CD8-positive, alpha-beta memory T cell (primary cell): Measurements from ENCODE around the gene PRELP. TPM values are rescaled to one million over a fixed set of nuclear protein-coding genes. Genes with fewer than 3 reads are reported as not detected.

Experiments used
- CTCF ChIA-PET: fragments of 350-600 bp; sonication (Branson Sonifier 250); formaldehyde crosslinking; loops from one replicate; lab custom pipeline; 2021; ENCODE audit warnings: antibody characterized with exemption; lab: Charles Lee
- POLR2A ChIA-PET: fragments of 350-600 bp; sonication (Branson Sonifier 250); formaldehyde crosslinking; loops from one replicate; lab custom pipeline; 2021; ENCODE audit warnings: antibody characterized with exemption; lab: Charles Lee
- DNase-seq, 5 donors: peaks; one replicate each; pipeline versions ENCODE4 v3.0.0 to v3.0.0-alpha.2; 2020 to 2022; ENCODE audit warnings: mixed read lengths in 1 of 5
- H3K27ac ChIP-seq: one replicate; pipeline ENCODE4 v1.7.0; 2013; ENCODE audit warnings: low read depth, mild to moderate bottlenecking, low read length, moderate library complexity
- H3K27me3 ChIP-seq: 2 replicates; pipeline ENCODE4 v1.7.0; 2013; ENCODE audit warnings: low read length, mild to moderate bottlenecking; ENCODE audit not compliant: insufficient read depth, poor library complexity, severe bottlenecking
- H3K36me3 ChIP-seq: 2 replicates; pipeline ENCODE4 v1.7.0; 2013; ENCODE audit warnings: mild to moderate bottlenecking, low read length, moderate library complexity; ENCODE audit not compliant: insufficient read depth
- H3K4me1 ChIP-seq: 2 replicates; pipeline ENCODE4 v1.7.0; 2013; ENCODE audit warnings: mild to moderate bottlenecking, low read length, moderate library complexity; ENCODE audit not compliant: insufficient read depth
- H3K4me3 ChIP-seq: 2 replicates; pipeline ENCODE4 v1.7.0; 2013; ENCODE audit warnings: mild to moderate bottlenecking, low read length
- H3K9me3 ChIP-seq: 2 replicates; pipeline ENCODE4 v1.7.0; 2013; ENCODE audit warnings: mild to moderate bottlenecking, low read length
- H3K27ac Mint-ChIP-seq, 8 donors: one replicate each; pipeline ENCODE4 v1.8.0; 2020 to 2021; ENCODE audit warnings: mixed read lengths in 8 of 8, mild to moderate bottlenecking in 6 of 8, inconsistent platforms in 3 of 8, moderate library complexity in 3 of 8
- H3K27me3 Mint-ChIP-seq, 2 donors: one replicate each; pipeline ENCODE4 v1.8.0; 2020 to 2021; ENCODE audit warnings: mixed read lengths in 2 of 2, mild to moderate bottlenecking in 1 of 2, moderate library complexity in 1 of 2
- H3K36me3 Mint-ChIP-seq, 3 donors: one replicate each; pipeline ENCODE4 v1.8.0; 2020 to 2021; ENCODE audit warnings: mixed read lengths in 3 of 3, inconsistent platforms in 1 of 3, mild to moderate bottlenecking in 1 of 3
- H3K4me1 Mint-ChIP-seq, 3 donors: one replicate each; pipeline ENCODE4 v1.8.0; 2020 to 2021; ENCODE audit warnings: mixed read lengths in 3 of 3, inconsistent platforms in 1 of 3, mild to moderate bottlenecking in 1 of 3
- H3K4me3 Mint-ChIP-seq, 7 donors: one replicate each; pipeline ENCODE4 v1.8.0; 2020 to 2021; ENCODE audit warnings: mixed read lengths in 7 of 7, mild to moderate bottlenecking in 6 of 7, moderate library complexity in 4 of 7, inconsistent platforms in 2 of 7
- H3K9me3 Mint-ChIP-seq, 5 donors: one replicate each; pipeline ENCODE4 v1.8.0; 2020 to 2022; ENCODE audit warnings: mixed read lengths in 5 of 5, mild to moderate bottlenecking in 3 of 5, moderate library complexity in 2 of 5, inconsistent platforms in 1 of 5
- polyA plus RNA-seq: library from polyadenylated mRNA; unstranded; fragments of 300-500 nt; fragmentation: Illumina TruSeq; gene quantifications from one replicate; pipeline ENCODE4 v1.2.3, GENCODE V29; 2021
- total RNA-seq, 2 experiments: library from RNA; stranded (reverse); gene quantifications; one replicate each; pipeline ENCODE4 v1.2.3, GENCODE V29; 2021

The PRELP gene
- total and polyA plus RNA-seq, 3 experiments from 2014 or later = not detected

- H3K4me1 ChIP-seq = no peaks in the 10 kb centered on the region
- H3K4me3 ChIP-seq = no peak overlapping the region
- no peaks in the 10 kb centered on the region for H3K4me1 Mint-ChIP-seq
- no peak overlapping the region for H3K27ac Mint-ChIP-seq
- H3K27me3 Mint-ChIP-seq = no peaks in the 10 kb centered on the region
- no peaks in the 10 kb centered on the region for H3K36me3 ChIP-seq
- no peaks in the 10 kb centered on the region for H3K9me3 ChIP-seq
- DNase-seq = no peak
- H3K27me3 ChIP-seq = no peaks in the 10 kb centered on the region
- no peak overlapping the region for H3K4me3 Mint-ChIP-seq
- CTCF ChIA-PET = no interaction called here
- no peak overlapping the region for H3K27ac ChIP-seq
- peaks cover 0 to 2% (median 0%) of the 10 kb centered on the region in 3 donors for H3K36me3 Mint-ChIP-seq
- POLR2A ChIA-PET = no interaction called here
- no peaks in the 10 kb centered on the region for H3K9me3 Mint-ChIP-seq
These were observed 48.5 kb downstream of the PRELP start for GRCh38 chr1:203524152-203524551.

- POLR2A ChIA-PET = no interaction called here
- Mint-ChIP-seq H3K9me3 (no peaks in the 10 kb centered on the region), H3K4me3 (no peak overlapping the region), H3K27ac (peak overlapping the region in 1 of 8 donors; percentile 19), H3K4me1 (peaks cover 0 to 1% (median 0%) of the 10 kb centered on the region in 3 donors), H3K36me3 (peaks cover 0 to 2% (median 0%) of the 10 kb centered on the region in 3 donors), H3K27me3 (no peaks in the 10 kb centered on the region)
- Histone ChIP-seq H3K27ac (no peak overlapping the region), H3K4me1 (no peaks in the 10 kb centered on the region), H3K4me3 (no peak overlapping the region), H3K9me3 (no peaks in the 10 kb centered on the region), H3K36me3 (no peaks in the 10 kb centered on the region), H3K27me3 (no peaks in the 10 kb centered on the region)
- CTCF ChIA-PET = no interaction called here
- no peak for DNase-seq
These were observed 49.2 kb downstream of the PRELP start for GRCh38 chr1:203524824-203525223.

GRCh38 chr1:203525685-203526084, 50.1 kb downstream of the PRELP start:
- DNase-seq = no peak
- Histone ChIP-seq H3K9me3 (no peaks in the 10 kb centered on the region), H3K4me1 (no peaks in the 10 kb centered on the region), H3K27ac (no peak overlapping the region), H3K36me3 (no peaks in the 10 kb centered on the region), H3K4me3 (no peak overlapping the region), H3K27me3 (no peaks in the 10 kb centered on the region)
- Mint-ChIP-seq H3K27ac (peak overlapping the region in 1 of 8 donors; percentile 56), H3K4me3 (no peak overlapping the region), H3K4me1 (peaks cover 0 to 1% (median 0%) of the 10 kb centered on the region in 3 donors), H3K9me3 (no peaks in the 10 kb centered on the region), H3K27me3 (no peaks in the 10 kb centered on the region), H3K36me3 (peaks cover 0 to 2% (median 0%) of the 10 kb centered on the region in 3 donors)
- POLR2A ChIA-PET = no interaction called here
- CTCF ChIA-PET = no interaction called here

- POLR2A ChIA-PET = no interaction called here
- CTCF ChIA-PET = interaction anchor here (1.1 kb wide), 1 partner anchor 175 kb away, joined by 3 read pairs; no protein-coding TSS in a partner anchor
- H3K27ac Mint-ChIP-seq = peak overlapping the region in 1 of 8 donors; percentile 56
These were observed 50.5 kb downstream of the PRELP start for GRCh38 chr1:203526130-203526529.

GRCh38 chr1:203526572-203526971, 51.0 kb downstream of the PRELP start:
- no peaks in the 10 kb centered on the region for H3K9me3 Mint-ChIP-seq
- Histone ChIP-seq H3K27ac (no peak overlapping the region), H3K4me3 (no peak overlapping the region), H3K36me3 (no peaks in the 10 kb centered on the region), H3K27me3 (no peaks in the 10 kb centered on the region), H3K4me1 (no peaks in the 10 kb centered on the region), H3K9me3 (no peaks in the 10 kb centered on the region)
- no peak overlapping the region for H3K27ac Mint-ChIP-seq
- H3K4me1 Mint-ChIP-seq = peaks cover 0 to 1% (median 0%) of the 10 kb centered on the region in 3 donors
- no peak overlapping the region for H3K4me3 Mint-ChIP-seq
- no peak for DNase-seq
- POLR2A ChIA-PET = no interaction called here
- CTCF ChIA-PET = interaction anchor here (1.1 kb wide), 1 partner anchor 175 kb away, joined by 3 read pairs; no protein-coding TSS in a partner anchor
- no peaks in the 10 kb centered on the region for H3K27me3 Mint-ChIP-seq
- H3K36me3 Mint-ChIP-seq = peaks cover 0 to 2% (median 0%) of the 10 kb centered on the region in 3 donors

More at GRCh38 chr1:203526130-203526529, 50.5 kb downstream of the PRELP start:
- H3K4me1 ChIP-seq = no peaks in the 10 kb centered on the region
- H3K9me3 ChIP-seq = no peaks in the 10 kb centered on the region
- Mint-ChIP-seq H3K4me3 (no peak overlapping the region), H3K9me3 (no peaks in the 10 kb centered on the region), H3K27me3 (no peaks in the 10 kb centered on the region), H3K4me1 (peaks cover 0 to 1% (median 0%) of the 10 kb centered on the region in 3 donors), H3K36me3 (peaks cover 0 to 2% (median 0%) of the 10 kb centered on the region in 3 donors)
- no peaks in the 10 kb centered on the region for H3K27me3 ChIP-seq
- H3K27ac ChIP-seq = no peak overlapping the region
- H3K4me3 ChIP-seq = no peak overlapping the region
- no peaks in the 10 kb centered on the region for H3K36me3 ChIP-seq
- DNase-seq = no peak

GRCh38 chr1:203527013-203527412, 51.4 kb downstream of the PRELP start:
- Histone ChIP-seq H3K36me3 (no peaks in the 10 kb centered on the region), H3K4me1 (no peaks in the 10 kb centered on the region), H3K9me3 (no peaks in the 10 kb centered on the region), H3K27ac (no peak overlapping the region), H3K4me3 (no peak overlapping the region), H3K27me3 (no peaks in the 10 kb centered on the region)
- Mint-ChIP-seq H3K36me3 (peaks cover 0 to 2% (median 0%) of the 10 kb centered on the region in 3 donors), H3K9me3 (no peaks in the 10 kb centered on the region), H3K27ac (peak overlapping the region in 1 of 8 donors; percentile 61), H3K27me3 (no peaks in the 10 kb centered on the region), H3K4me3 (no peak overlapping the region), H3K4me1 (peaks cover 0 to 1% (median 0%) of the 10 kb centered on the region in 3 donors)
- CTCF ChIA-PET = interaction anchor here (1.1 kb wide), 1 partner anchor 174 kb away, joined by 3 read pairs; no protein-coding TSS in a partner anchor
- POLR2A ChIA-PET = no interaction called here
- no peak for DNase-seq

- Histone ChIP-seq H3K9me3 (no peaks in the 10 kb centered on the region), H3K36me3 (no peaks in the 10 kb centered on the region), H3K4me3 (no peak overlapping the region), H3K27me3 (no peaks in the 10 kb centered on the region), H3K27ac (no peak overlapping the region), H3K4me1 (no peaks in the 10 kb centered on the region)
- Mint-ChIP-seq H3K9me3 (no peaks in the 10 kb centered on the region), H3K27me3 (no peaks in the 10 kb centered on the region), H3K36me3 (peaks cover 0 to 2% (median 0%) of the 10 kb centered on the region in 3 donors), H3K4me1 (peaks cover 0 to 1% (median 0%) of the 10 kb centered on the region in 3 donors), H3K4me3 (no peak overlapping the region), H3K27ac (no peak overlapping the region)
- ChIA-PET CTCF (interaction anchor here (0.9 kb wide), 1 partner anchor 261 kb away, joined by 4 read pairs; no protein-coding TSS in a partner anchor), POLR2A (no interaction called here)
- DNase-seq = no peak
These were observed 52.5 kb downstream of the PRELP start for GRCh38 chr1:203528063-203528462.

- Histone ChIP-seq H3K27ac (no peak overlapping the region), H3K9me3 (no peaks in the 10 kb centered on the region), H3K4me1 (no peaks in the 10 kb centered on the region), H3K27me3 (no peaks in the 10 kb centered on the region), H3K36me3 (no peaks in the 10 kb centered on the region), H3K4me3 (no peak overlapping the region)
- H3K4me3 Mint-ChIP-seq = no peak overlapping the region
- H3K4me1 Mint-ChIP-seq = peaks cover 0 to 1% (median 0%) of the 10 kb centered on the region in 3 donors
- POLR2A ChIA-PET = no interaction called here
- CTCF ChIA-PET = no interaction called here
- H3K27me3 Mint-ChIP-seq = no peaks in the 10 kb centered on the region
- H3K27ac Mint-ChIP-seq = peak overlapping the region in 1 of 8 donors; percentile 85
- no peak for DNase-seq
- no peaks in the 10 kb centered on the region for H3K9me3 Mint-ChIP-seq
- peaks cover 0 to 2% (median 0%) of the 10 kb centered on the region in 3 donors for H3K36me3 Mint-ChIP-seq
These were observed 53.6 kb downstream of the PRELP start for GRCh38 chr1:203528976-203529835.
